GM20000 (cell line): ENCODE measurements around the gene WSCD2.

ENCODE experiments used
- DNase-seq: peaks from one replicate; pipeline ENCODE4 v3.0.0; 2012; ENCODE audit warnings: low spot score
- TF ChIP-seq, protein P1 (sequence below): IDR thresholded peaks from 2 replicates; pipeline ENCODE4 v1.5.1; 2012; ENCODE audit warnings: mild to moderate bottlenecking, control low read depth; ENCODE audit errors: extremely low read depth, missing control alignments

WSCD2 gene

DNA sequence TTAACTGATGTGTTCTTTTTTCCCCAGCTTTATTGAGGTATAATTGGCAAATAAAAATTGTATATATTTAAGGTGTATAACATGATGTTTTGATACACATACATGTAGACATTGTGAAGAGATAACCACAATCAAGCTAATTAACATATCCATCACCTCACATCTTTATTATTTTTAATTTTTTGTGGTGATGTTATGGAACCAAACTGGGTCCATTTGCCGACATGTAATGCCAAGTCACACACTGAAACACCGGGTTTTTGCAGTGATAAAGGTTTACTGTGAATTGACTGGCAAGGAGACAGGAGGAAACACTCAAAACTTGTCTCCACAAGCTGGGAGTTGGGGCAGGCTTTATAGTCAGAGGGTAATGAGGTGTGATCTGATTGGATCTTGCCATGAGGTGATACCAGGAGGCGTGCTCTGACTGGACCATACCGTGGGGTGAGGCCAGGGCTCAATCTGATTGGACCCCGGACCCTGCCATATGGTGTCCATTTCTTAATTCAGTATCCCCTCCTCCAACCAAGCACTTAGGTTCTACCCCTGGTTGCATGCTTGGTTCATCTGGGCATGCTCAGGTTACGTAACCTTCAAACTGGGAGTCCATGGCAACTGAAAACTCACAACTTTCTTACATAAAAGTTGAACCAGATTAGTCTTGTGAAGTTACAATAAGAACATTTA is 11.8 kb upstream of the WSCD2 start:
- TF ChIP-seq, protein P1, sequence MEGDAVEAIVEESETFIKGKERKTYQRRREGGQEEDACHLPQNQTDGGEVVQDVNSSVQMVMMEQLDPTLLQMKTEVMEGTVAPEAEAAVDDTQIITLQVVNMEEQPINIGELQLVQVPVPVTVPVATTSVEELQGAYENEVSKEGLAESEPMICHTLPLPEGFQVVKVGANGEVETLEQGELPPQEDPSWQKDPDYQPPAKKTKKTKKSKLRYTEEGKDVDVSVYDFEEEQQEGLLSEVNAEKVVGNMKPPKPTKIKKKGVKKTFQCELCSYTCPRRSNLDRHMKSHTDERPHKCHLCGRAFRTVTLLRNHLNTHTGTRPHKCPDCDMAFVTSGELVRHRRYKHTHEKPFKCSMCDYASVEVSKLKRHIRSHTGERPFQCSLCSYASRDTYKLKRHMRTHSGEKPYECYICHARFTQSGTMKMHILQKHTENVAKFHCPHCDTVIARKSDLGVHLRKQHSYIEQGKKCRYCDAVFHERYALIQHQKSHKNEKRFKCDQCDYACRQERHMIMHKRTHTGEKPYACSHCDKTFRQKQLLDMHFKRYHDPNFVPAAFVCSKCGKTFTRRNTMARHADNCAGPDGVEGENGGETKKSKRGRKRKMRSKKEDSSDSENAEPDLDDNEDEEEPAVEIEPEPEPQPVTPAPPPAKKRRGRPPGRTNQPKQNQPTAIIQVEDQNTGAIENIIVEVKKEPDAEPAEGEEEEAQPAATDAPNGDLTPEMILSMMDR: no peak
- DNase-seq: no peak

DNA sequence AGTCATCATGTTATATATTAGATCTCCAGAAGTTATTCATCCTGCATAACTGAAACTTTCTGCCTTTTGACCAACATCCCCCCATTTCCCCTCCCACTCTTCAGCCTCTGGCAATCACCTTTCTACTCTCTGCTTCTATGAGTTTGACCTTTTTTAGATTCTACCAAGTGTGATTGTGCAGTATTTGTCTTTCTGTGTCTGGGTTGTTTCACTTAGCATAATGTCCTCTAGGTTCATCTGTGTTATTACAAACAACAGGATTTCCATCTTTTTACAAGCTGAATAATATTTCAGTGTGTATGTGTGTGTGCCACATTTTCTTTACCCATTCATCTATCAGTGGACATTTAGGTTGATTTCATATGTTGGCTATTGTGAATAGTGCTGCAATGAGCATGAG is 11.2 kb upstream of the WSCD2 start:
- no peak for DNase-seq
- TF ChIP-seq, protein P1: no peak

GRCh38 chr12:108119126-108119973 is 9.7 kb upstream of the WSCD2 start:
- peak; percentile 41 for DNase-seq
- TF ChIP-seq, protein P1: no peak

DNA sequence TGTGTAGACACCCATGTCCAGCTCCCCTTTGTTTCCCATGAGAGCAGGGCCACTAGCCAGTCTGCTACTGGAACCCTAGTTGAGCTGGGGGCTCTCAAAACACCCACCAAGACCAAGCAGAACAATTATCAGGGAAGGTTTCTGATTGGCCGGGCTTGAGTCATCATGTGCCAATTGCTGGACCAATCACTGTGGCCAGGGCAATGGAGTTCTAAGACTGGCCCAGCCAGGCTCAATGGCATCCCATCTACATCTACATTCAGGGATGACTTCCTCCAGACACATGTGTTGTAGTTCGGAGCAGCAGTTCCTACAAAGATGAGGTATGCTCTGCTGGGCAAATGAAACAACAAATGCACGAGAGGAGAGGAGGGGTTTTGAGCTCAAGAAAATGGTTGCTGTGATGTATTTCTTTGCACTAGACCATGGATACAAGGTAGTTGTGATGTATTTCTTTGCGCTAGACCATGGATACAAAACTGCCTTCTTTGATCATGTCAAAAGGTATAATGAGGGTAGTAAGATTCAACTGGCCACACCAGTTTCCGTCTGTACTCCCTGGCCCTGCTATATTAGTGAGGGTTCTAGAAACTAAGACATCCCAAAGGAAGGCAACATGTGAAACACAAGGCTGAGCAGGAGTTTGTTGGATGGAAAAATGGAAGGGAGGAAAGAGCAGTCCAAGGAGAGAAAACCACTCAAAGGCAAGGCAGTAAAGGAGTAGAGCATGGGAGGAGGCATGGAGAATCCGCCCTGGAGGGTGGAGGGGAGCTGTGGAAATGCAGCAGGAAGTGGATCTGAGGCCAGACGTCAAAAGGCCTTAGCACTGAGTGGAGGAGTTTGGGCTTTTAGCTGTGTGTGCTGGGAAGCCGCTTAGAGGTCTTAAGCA is 8.9 kb upstream of the WSCD2 start:
- TF ChIP-seq, protein P1: no peak
- DNase-seq: no peak

DNA sequence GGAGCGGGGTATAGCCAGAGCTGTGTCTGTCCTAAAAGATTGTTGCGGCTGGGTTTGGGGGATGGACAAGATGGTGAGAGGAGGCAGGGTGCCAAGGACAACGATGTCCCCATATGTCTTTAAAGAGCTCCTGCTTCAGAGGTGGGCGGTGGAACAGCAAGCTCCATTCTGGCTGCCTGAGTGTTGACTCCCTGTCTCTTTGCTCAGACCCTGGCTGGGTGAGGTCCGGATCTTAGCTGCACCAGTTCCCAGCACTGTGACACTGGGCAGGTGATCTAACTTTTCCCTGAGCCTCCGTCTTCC is 8.3 kb upstream of the WSCD2 start:
- no peak for DNase-seq
- TF ChIP-seq, protein P1: no peak

DNA sequence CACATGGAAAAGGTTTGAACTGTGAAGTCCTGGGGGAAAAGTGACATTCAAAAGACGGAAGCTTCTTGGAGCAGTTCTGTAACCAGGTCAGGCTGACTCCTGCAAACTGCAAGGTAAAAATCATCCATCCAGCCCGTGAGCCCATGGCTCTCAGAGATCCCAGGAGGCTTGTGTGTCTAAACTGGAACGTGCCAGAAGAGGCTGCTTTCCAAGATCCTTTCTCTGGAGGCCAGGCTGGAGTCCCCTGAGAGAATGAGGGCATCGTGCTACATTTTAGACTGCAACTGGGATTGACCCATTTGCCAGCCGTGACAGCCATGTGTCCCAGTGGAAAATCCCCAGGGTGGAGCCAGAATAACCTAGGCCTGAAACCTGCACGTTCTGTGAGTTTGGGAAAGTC is 7.8 kb upstream of the WSCD2 start:
- TF ChIP-seq, protein P1: no peak
- DNase-seq: no peak
